ENCODE data around the gene SMURF1.
"Not testable (repeated sequence)": the region's sequence is repeated elsewhere in the genome, so short reads cannot be mapped to it uniquely, and the experiment has no call there.

SMURF1 gene

DNA sequence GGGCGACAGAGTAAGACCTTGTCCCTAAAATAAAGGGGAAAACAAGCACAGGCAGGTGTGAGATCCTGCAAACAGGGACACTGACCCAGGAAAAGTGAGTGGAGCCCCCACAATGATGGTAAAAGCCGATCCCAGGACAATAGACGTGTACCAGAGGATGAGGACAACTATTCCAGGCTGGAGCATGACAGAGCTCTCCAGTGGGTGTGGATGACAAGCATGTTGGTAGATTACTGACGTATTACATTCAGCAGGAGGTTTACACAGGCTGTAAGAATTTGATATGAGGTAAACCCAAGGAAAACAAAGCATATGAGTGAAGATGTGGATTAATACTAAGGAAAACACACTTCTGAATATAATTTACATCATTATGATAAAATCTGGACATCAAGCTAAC, 27.8 kb upstream of the SMURF1 start:
- Histone ChIP-seq H3K9ac (no peak overlapping the region), H3K27me3 (no peaks in the 10 kb centered on the region), H3K36me3 (no peaks in the 10 kb centered on the region), H3K4me1 (no peaks in the 10 kb centered on the region), H3K9me3 (no peaks in the 10 kb centered on the region; the same call in 1 of the 2 replicates), H3K4me3 (no peak overlapping the region), H3K4me2 (no peak overlapping the region), H4K20me1 (no peaks in the 10 kb centered on the region), H3K27ac (no peak overlapping the region)
- TF ChIP-seq Cebpa-rat (IDR thresholded peaks at IDR 0.05) = no peak

- Histone ChIP-seq H3K9me3 (no peaks in the 10 kb centered on the region; the same call in 1 of the 2 replicates), H3K4me2 (no peak overlapping the region), H3K36me3 (no peaks in the 10 kb centered on the region), H3K4me1 (no peaks in the 10 kb centered on the region), H3K27ac (no peak overlapping the region), H3K9ac (no peak overlapping the region), H3K27me3 (no peaks in the 10 kb centered on the region), H4K20me1 (no peaks in the 10 kb centered on the region), H3K4me3 (no peak overlapping the region)
- no peak for TF ChIP-seq Cebpa-rat (IDR thresholded peaks at IDR 0.05)
Observed at GRCh38 chr7:99170730-99171074, 26.8 kb upstream of the SMURF1 start.

DNA sequence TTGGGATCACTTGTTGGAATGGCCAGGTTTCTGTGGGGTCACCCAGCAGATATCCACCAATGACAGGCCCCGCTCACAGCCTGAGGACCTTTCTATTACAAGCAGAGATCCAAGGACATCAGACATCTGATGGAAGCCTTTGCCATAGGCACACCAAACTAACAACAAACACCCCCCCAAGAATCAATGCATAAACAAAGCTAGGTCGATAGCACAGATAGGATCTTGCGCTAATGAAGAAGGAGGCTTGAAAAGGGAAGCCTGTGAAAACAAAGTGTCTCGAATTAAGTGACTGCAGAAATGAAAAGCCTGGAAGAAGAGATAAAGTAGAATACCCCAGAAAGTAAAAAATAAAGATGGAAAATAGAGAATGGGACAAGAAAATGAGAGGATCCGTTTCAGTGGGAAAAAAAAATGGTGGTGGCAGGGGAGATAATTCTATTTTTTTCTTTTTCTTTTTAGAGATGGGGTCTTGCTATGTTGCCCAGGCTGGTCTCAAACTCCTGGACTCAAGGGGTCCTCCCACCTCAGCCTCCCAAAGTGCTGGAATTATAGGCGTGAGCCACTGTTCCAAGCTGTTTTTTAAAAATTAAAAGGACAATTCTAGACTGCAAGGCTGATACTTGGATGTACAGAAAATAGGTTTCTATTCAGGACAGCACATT, 26.3 kb upstream of the SMURF1 start:
- Histone ChIP-seq H3K9ac (no peak overlapping the region), H4K20me1 (no peaks in the 10 kb centered on the region), H3K27ac (no peak overlapping the region), H3K4me2 (no peak overlapping the region), H3K4me1 (no peaks in the 10 kb centered on the region), H3K4me3 (no peak overlapping the region), H3K36me3 (no peaks in the 10 kb centered on the region), H3K27me3 (no peaks in the 10 kb centered on the region), H3K9me3 (no peaks in the 10 kb centered on the region; the same call in 1 of the 2 replicates)
- no peak for TF ChIP-seq Cebpa-rat (IDR thresholded peaks at IDR 0.05)

DNA sequence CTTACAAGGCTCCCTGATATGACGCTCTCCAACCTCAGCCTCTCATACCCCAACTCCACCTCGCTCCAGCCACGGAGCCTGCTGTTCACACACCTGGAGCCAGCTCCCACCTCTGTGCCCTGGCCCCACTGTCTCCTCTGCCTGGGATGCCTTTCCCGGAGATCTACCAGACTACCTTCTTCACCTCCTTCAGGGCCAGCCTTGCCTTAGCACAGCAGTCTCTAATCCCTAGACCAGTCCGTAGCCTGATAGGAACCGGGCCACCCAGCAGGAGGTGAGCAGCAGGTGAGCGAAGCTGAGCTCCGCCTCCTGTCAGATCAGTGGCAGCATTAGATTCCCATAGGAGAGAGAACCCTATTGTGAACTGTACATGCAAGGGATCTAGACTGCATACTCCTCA, 23.2 kb upstream of the SMURF1 start:
- no peaks in the 10 kb centered on the region; the same call in 1 of the 2 replicates for H3K9me3 ChIP-seq
- H3K4me1 ChIP-seq = no peaks in the 10 kb centered on the region
- no peak overlapping the region for H3K27ac ChIP-seq
- no peak overlapping the region for H3K4me3 ChIP-seq
- no peak overlapping the region for H3K9ac ChIP-seq
- H4K20me1 ChIP-seq = no peaks in the 10 kb centered on the region
- no peak for TF ChIP-seq Cebpa-rat (IDR thresholded peaks at IDR 0.05)
- H3K27me3 ChIP-seq = no peaks in the 10 kb centered on the region
- no peaks in the 10 kb centered on the region for H3K36me3 ChIP-seq
- no peak overlapping the region for H3K4me2 ChIP-seq

- no peaks in the 10 kb centered on the region; the same call in 1 of the 2 replicates for H3K9me3 ChIP-seq
- H3K9ac ChIP-seq = no peak overlapping the region
- TF ChIP-seq Cebpa-rat (IDR thresholded peaks at IDR 0.05) = no peak
- H4K20me1 ChIP-seq = no peaks in the 10 kb centered on the region
- no peak overlapping the region for H3K27ac ChIP-seq
- H3K4me2 ChIP-seq = no peak overlapping the region
- H3K27me3 ChIP-seq = no peaks in the 10 kb centered on the region
- H3K36me3 ChIP-seq = no peaks in the 10 kb centered on the region
- no peak overlapping the region for H3K4me3 ChIP-seq
- H3K4me1 ChIP-seq = no peaks in the 10 kb centered on the region
Observed at GRCh38 chr7:99165816-99166215, 21.9 kb upstream of the SMURF1 start.

DNA sequence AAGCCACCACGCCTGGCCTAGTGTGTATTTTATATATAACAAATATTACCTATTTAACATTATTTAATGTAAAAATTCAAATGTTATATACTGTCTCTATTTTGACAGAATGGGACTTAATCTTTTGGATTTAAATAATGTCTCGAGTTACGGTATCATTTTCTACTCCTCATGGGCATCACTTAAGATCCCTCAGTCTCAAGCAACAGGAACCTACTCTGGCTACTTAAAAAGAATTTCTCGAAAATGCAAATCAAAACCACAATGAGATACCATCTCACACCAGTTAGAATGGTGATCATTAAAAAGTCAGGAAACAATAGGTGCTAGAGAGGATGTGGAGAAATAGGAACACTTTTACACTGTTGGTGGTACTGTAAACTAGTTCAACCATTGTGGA, 19.8 kb upstream of the SMURF1 start:
- H3K27ac ChIP-seq, H3K4me1 ChIP-seq, H3K4me2 ChIP-seq, H3K36me3 ChIP-seq, H4K20me1 ChIP-seq, H3K27me3 ChIP-seq, H3K9me3 ChIP-seq, H3K9ac ChIP-seq, H3K4me3 ChIP-seq: not testable (repeated sequence)

GRCh38 chr7:99156649-99157048, 12.7 kb upstream of the SMURF1 start:
- Histone ChIP-seq H3K27ac (no peak overlapping the region), H3K9ac (no peak overlapping the region), H3K36me3 (no peaks in the 10 kb centered on the region), H3K4me2 (no peak overlapping the region), H3K27me3 (no peaks in the 10 kb centered on the region), H3K4me3 (no peak overlapping the region), H3K9me3 (no peaks in the 10 kb centered on the region), H3K4me1 (peaks cover 20% of the 10 kb centered on the region), H4K20me1 (no peaks in the 10 kb centered on the region)
- no peak for TF ChIP-seq Cebpa-rat (IDR thresholded peaks at IDR 0.05)

- Histone ChIP-seq H3K4me2 (peak overlapping the region; percentile 46), H4K20me1 (no peaks in the 10 kb centered on the region), H3K9ac (no peak overlapping the region; the same call in 1 of the 2 replicates), H3K27me3 (no peaks in the 10 kb centered on the region), H3K4me3 (no peak overlapping the region), H3K4me1 (peaks cover 24% of the 10 kb centered on the region), H3K9me3 (no peaks in the 10 kb centered on the region), H3K27ac (no peak overlapping the region), H3K36me3 (no peaks in the 10 kb centered on the region)
- no peak for TF ChIP-seq Cebpa-rat (IDR thresholded peaks at IDR 0.05)
Observed at GRCh38 chr7:99155211-99155610, 11.3 kb upstream of the SMURF1 start.

- H3K4me1 ChIP-seq = peaks cover 15% of the 10 kb centered on the region
- H3K36me3 ChIP-seq = peaks cover 3% of the 10 kb centered on the region; the same call in 1 of the 2 replicates
- H3K9me3 ChIP-seq = no peaks in the 10 kb centered on the region
- no peak for TF ChIP-seq Cebpa-rat (IDR thresholded peaks at IDR 0.05)
- H3K9ac ChIP-seq = no peak overlapping the region
- H4K20me1 ChIP-seq = peaks cover 7% of the 10 kb centered on the region
- no peak overlapping the region for H3K27ac ChIP-seq
- no peaks in the 10 kb centered on the region for H3K27me3 ChIP-seq
- H3K4me2 ChIP-seq = no peak overlapping the region
- H3K4me3 ChIP-seq = no peak overlapping the region
Observed at GRCh38 chr7:99146979-99147378, 3.1 kb upstream of the SMURF1 start.

DNA sequence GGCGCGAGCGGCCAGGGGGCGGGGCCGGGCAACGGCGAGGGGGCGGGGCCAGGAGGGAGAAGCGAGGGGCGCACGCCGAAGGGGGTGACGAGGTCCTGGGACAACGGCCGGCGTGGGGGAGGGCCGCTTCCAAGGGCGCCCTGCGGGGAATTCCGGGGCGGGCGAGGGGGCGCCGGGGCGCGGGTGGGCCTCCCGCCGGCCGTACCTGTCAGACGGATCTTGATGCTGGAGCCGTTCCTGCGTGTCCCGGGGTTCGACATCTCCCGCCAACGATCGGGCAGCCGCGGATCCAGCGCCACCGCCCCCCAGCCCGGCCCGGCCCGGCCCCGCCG, 421 bp downstream of the SMURF1 start:
- Histone ChIP-seq H3K4me2 (peak overlapping the region; percentile 87), H3K27ac (peak overlapping the region; percentile 95), H3K4me1 (peaks cover 45% of the 10 kb centered on the region), H3K27me3 (no peaks in the 10 kb centered on the region), H3K4me3 (peak overlapping the region; percentile 87), H3K36me3 (peaks cover 10% of the 10 kb centered on the region; the same call in 1 of the 2 replicates), H4K20me1 (peaks cover 42% of the 10 kb centered on the region), H3K9ac (peak overlapping the region; percentile 95), H3K9me3 (0 out of 2 replicates have a peak, but pooled peaks cover 4% of the 10 kb centered on the region)
- no peak for TF ChIP-seq Cebpa-rat (IDR thresholded peaks at IDR 0.05)

All from BLaER1 (cell line).